Measurements from ENCODE around the gene ACTR5. TPM values are rescaled to one million over a fixed set of nuclear protein-coding genes. Genes with fewer than 3 reads are reported as not detected.

Gene ACTR5
- total RNA-seq, 1 experiment from 2014 or later, result 22.0 TPM

- TF ChIP-seq REST (IDR thresholded peaks at IDR 0.05; ENCODE audit: low read depth), result no peak
- no peak for TF ChIP-seq EGR1 (IDR thresholded peaks at IDR 0.05; ENCODE audit: low read depth)
Observed at GRCh38 chr20:38722683-38723016, 25.6 kb upstream of the ACTR5 start (continued).

- Histone ChIP-seq H3K4me3 (replicated peaks in 1 of 2; ENCODE audit: low read depth in 1 of 2, low read length in 2 of 2) (no peak overlapping the region), H3K4me2 (ENCODE audit: low read length) (no peak overlapping the region), H3K27ac (ENCODE audit: low read depth, low read length) (no peak overlapping the region), H3K9me2 (ENCODE audit: insufficient read depth) (no peaks in the 10 kb centered on the region), H3K9me3 (ENCODE audit: control insufficient read depth in 1 of 2, insufficient read depth in 1 of 2, low read depth in 1 of 2, low read length in 2 of 2) (no peaks in the 10 kb centered on the region), H3K79me2 (ENCODE audit: insufficient read depth, low read length) (no peaks in the 10 kb centered on the region), H4K20me1 (ENCODE audit: insufficient read depth) (no peaks in the 10 kb centered on the region), H3K4me1 (ENCODE audit: control insufficient read depth in 1 of 2, insufficient read depth in 2 of 2, low read length in 2 of 2) (no peaks in the 10 kb centered on the region), H3K9ac (ENCODE audit: low read length) (no peak overlapping the region), H2AFZ (ENCODE audit: low read depth, low read length, poor library complexity, severe bottlenecking) (no peak overlapping the region), H3K27me3 (ENCODE audit: insufficient read depth, low read length) (peaks cover 41% of the 10 kb centered on the region), H3K36me3 (ENCODE audit: control insufficient read depth in 1 of 2, insufficient read depth in 2 of 2, low read length in 2 of 2) (no peaks in the 10 kb centered on the region)
- no TSS peak for BruUV-seq (replicated peaks)
- DNase-seq (ENCODE audit: low read depth, low spot score) (no peak), ATAC-seq (no peak)
- ChIA-PET POLR2A (no interaction called here), RAD21 (ENCODE audit: low non-redundant PET in 1 of 2, low total read pairs in 2 of 2, uncharacterized antibody in 2 of 2, unreplicated experiment in 2 of 2) (no interaction called here), CTCF (no interaction called here)
- TF ChIP-seq MAX (IDR thresholded peaks at IDR 0.05) (no peak), TCF7L2 (IDR thresholded peaks at IDR 0.05; ENCODE audit: borderline replicate concordance, extremely low read depth, insufficient read depth, insufficient read length) (no peak), ZNF274 (IDR thresholded peaks at IDR 0.05; ENCODE audit: low read depth, low read length) (no peak), YY1 (IDR thresholded peaks at IDR 0.05; ENCODE audit: extremely low read depth, insufficient replicate concordance, low read depth, low read length) (no peak), EGR1 (IDR thresholded peaks at IDR 0.05; ENCODE audit: low read depth) (no peak), ZFX (IDR thresholded peaks at IDR 0.05) (no peak), SP1 (IDR thresholded peaks at IDR 0.05; ENCODE audit: low read depth) (no peak), CEBPB (IDR thresholded peaks at IDR 0.05; ENCODE audit: low read depth) (no peak), ELF1 (IDR thresholded peaks at IDR 0.05; ENCODE audit: borderline replicate concordance, low read depth) (no peak), RAD21 (IDR thresholded peaks at IDR 0.05; ENCODE audit: low read depth) (no peak), ZBTB33 (IDR thresholded peaks at IDR 0.05; ENCODE audit: extremely low read depth, insufficient replicate concordance, low read length) (no peak), JUND (IDR thresholded peaks at IDR 0.05) (no peak), EZH2phosphoT487 (IDR thresholded peaks at IDR 0.05; ENCODE audit: borderline replicate concordance) (no peak), CBX3 (IDR thresholded peaks at IDR 0.05; ENCODE audit: low read depth) (no peak)
- intact Hi-C loops (cut with micrococcal nuclease), result no loop called here
Observed at GRCh38 chr20:38723017-38723847, 25.0 kb upstream of the ACTR5 start.

All from HCT116 (cell line).